Tibial nerve (tissue), 3 donors: ENCODE results near the gene DHX40.
A peak's percentile ranks its signal among the peaks of the same experiment; 100 is the strongest.

ENCODE experiments used
- POLR2A ChIP-seq, 2 donors: fragments of 450-650 bp; IDR thresholded peaks; one replicate each; pipeline ENCODE4 v1.6.1; 2017; ENCODE audit warnings: antibody characterized with exemption in 2 of 2, mild to moderate bottlenecking in 2 of 2, moderate library complexity in 2 of 2
- TF ChIP-seq, protein P1 (sequence below), 5 experiments: fragments of 200-600 bp in 3 of 5; fragments of 450-650 bp in 2 of 5; sonication (generic) in 3 of 5; IDR thresholded peaks; one replicate each; pipeline ENCODE4 v1.5.1; 2016 to 2019; ENCODE audit warnings: antibody characterized with exemption in 5 of 5, mild to moderate bottlenecking in 3 of 5, moderate library complexity in 2 of 5

DNA sequence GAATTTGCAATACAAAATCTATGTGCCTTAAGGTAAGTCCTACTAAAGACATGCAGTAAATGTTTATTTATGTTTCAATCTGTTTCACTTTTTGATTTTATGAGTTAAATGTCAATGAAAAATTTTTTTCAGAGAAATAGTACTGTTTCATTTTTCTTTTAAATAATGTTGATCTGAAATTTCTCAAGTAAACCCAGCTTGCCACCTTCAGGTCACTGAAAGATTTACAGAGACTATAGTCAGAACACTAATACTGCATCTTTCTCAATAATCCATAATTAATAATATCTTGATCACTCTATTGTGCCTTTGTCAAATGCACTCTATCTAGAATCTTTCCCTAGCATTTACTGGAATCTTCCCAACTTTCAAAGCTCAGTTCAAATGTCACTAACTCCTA is 6.5 kb upstream of the DHX40 start:
- TF ChIP-seq, protein P1, sequence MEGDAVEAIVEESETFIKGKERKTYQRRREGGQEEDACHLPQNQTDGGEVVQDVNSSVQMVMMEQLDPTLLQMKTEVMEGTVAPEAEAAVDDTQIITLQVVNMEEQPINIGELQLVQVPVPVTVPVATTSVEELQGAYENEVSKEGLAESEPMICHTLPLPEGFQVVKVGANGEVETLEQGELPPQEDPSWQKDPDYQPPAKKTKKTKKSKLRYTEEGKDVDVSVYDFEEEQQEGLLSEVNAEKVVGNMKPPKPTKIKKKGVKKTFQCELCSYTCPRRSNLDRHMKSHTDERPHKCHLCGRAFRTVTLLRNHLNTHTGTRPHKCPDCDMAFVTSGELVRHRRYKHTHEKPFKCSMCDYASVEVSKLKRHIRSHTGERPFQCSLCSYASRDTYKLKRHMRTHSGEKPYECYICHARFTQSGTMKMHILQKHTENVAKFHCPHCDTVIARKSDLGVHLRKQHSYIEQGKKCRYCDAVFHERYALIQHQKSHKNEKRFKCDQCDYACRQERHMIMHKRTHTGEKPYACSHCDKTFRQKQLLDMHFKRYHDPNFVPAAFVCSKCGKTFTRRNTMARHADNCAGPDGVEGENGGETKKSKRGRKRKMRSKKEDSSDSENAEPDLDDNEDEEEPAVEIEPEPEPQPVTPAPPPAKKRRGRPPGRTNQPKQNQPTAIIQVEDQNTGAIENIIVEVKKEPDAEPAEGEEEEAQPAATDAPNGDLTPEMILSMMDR (IDR thresholded peaks at IDR 0.05), result peak in 1 of 5 experiments; percentile 29
- TF ChIP-seq POLR2A (IDR thresholded peaks at IDR 0.05), result no peak
